ENCODE data around the gene BCORL1. TPM values are rescaled to one million over a fixed set of nuclear protein-coding genes. Genes with fewer than 3 reads are reported as not detected.

The BCORL1 gene
- total RNA-seq, 1 donor = 2.6 TPM

GRCh38 chrX:129955682-129956081, 26.8 kb upstream of the BCORL1 start:
- no peak for DNase-seq (ENCODE audit: low read depth)
- H3K4me3 ChIP-seq (ENCODE audit: low read depth, low read length) = no peak overlapping the region
- TF ChIP-seq, protein P1, sequence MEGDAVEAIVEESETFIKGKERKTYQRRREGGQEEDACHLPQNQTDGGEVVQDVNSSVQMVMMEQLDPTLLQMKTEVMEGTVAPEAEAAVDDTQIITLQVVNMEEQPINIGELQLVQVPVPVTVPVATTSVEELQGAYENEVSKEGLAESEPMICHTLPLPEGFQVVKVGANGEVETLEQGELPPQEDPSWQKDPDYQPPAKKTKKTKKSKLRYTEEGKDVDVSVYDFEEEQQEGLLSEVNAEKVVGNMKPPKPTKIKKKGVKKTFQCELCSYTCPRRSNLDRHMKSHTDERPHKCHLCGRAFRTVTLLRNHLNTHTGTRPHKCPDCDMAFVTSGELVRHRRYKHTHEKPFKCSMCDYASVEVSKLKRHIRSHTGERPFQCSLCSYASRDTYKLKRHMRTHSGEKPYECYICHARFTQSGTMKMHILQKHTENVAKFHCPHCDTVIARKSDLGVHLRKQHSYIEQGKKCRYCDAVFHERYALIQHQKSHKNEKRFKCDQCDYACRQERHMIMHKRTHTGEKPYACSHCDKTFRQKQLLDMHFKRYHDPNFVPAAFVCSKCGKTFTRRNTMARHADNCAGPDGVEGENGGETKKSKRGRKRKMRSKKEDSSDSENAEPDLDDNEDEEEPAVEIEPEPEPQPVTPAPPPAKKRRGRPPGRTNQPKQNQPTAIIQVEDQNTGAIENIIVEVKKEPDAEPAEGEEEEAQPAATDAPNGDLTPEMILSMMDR (IDR thresholded peaks at IDR 0.05; ENCODE audit: insufficient read depth, low read depth, low read length) = no peak

- no peak for DNase-seq (ENCODE audit: low read depth)
- TF ChIP-seq, protein P1 (IDR thresholded peaks at IDR 0.05; ENCODE audit: insufficient read depth, low read depth, low read length) = no peak
- no peak overlapping the region for H3K4me3 ChIP-seq (ENCODE audit: low read depth, low read length)
These were observed 26.3 kb upstream of the BCORL1 start for GRCh38 chrX:129956145-129956544.

- no peak for DNase-seq (ENCODE audit: low read depth)
- peak overlapping the region; percentile 30 for H3K4me3 ChIP-seq (ENCODE audit: low read depth, low read length)
- TF ChIP-seq, protein P1 (IDR thresholded peaks at IDR 0.05; ENCODE audit: insufficient read depth, low read depth, low read length) = no peak
These were observed 25.7 kb upstream of the BCORL1 start for GRCh38 chrX:129956765-129957164.

DNA sequence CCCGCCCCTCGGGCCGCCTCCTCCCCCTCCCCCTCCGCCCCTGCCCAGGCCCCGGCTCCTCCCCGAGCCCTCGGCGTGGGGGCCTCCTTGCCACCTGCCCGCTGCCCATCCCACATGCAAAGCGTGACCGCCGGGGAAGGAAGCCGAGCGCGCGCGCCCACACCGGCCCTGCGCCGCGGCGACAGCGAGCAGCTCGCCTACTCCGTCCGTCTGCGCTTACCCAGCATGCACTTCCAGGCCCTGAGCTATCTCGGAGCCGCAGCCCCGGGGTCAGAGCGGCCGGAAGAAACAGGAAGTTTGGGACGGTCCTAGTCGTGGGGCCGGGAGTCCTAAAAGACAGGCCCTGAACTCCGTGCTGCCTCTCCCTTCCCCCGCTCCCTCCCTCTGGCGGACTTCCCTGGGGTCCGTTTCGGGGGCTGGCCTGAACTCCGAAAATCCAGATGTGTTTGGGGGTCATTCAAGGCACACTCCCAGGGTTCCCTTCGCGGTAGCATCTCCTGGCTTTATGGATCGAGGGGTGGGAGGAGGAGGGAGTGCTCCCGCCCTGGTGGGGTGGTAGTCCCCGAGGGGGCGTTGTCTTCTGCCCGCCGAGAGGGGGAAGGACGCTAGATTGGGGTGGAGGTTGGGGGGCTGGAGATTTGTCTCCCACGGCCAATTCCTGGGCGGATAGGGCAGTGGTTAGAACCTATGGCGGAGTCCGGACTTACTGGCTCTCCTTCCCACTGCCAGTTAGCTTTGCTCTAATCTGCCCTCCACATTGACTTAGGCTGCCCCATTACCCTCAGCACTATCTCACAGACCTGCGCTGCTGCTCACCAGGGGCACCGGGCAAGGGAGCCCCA, 25.0 kb upstream of the BCORL1 start:
- TF ChIP-seq, protein P1 (IDR thresholded peaks at IDR 0.05; ENCODE audit: insufficient read depth, low read depth, low read length) = no peak
- peak; percentile 49 for DNase-seq (ENCODE audit: low read depth)

DNA sequence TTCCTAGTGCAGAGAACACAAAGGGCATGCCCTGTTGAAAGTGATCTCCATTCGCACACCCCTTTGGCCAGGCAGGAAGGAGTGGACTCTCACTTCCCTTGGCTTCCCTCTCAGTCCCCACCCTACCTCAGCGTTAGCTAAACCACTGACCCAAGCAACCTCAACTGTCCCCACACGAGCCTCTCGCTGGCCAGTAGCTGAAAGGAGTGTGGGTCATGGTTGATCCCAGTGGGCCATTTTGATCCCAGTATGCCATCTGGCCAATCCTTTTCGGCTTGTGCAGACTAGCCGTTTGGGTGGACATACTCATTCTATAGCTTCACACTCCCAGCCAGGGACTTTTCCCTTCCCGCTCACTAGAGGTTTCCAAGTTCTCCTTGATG, 24.4 kb upstream of the BCORL1 start:
- TF ChIP-seq, protein P1 (IDR thresholded peaks at IDR 0.05; ENCODE audit: insufficient read depth, low read depth, low read length) = no peak
- no peak overlapping the region for H3K4me3 ChIP-seq (ENCODE audit: low read depth, low read length)
- no peak for DNase-seq (ENCODE audit: low read depth)

More for the DNA sequence above, 25.0 kb upstream of the BCORL1 start:
- peak overlapping the region; percentile 36 for H3K4me3 ChIP-seq (ENCODE audit: low read depth, low read length)

- peak; percentile 45 for DNase-seq (ENCODE audit: low read depth)
- H3K4me3 ChIP-seq (ENCODE audit: low read depth, low read length) = no peak overlapping the region
- TF ChIP-seq, protein P1 (IDR thresholded peaks at IDR 0.05; ENCODE audit: insufficient read depth, low read depth, low read length) = no peak
These were observed 23.5 kb upstream of the BCORL1 start for GRCh38 chrX:129958814-129959492.

Measured in fibroblast of villous mesenchyme (primary cell).